DND-41 (cell line): Measurements from ENCODE around the gene CCK.

ENCODE experiments used
- EZH2 ChIP-seq: IDR thresholded peaks from 3 replicates; pipeline ENCODE4 v1.6.1; 2012; ENCODE audit warnings: borderline replicate concordance, low read depth, mild to moderate bottlenecking, moderate library complexity, low read length, inconsistent platforms; ENCODE audit not compliant: severe bottlenecking
- TF ChIP-seq, protein P1 (sequence below): IDR thresholded peaks from 2 replicates; pipeline ENCODE4 v1.5.1; 2012; ENCODE audit warnings: borderline replicate concordance, low read length, moderate library complexity, mild to moderate bottlenecking; ENCODE audit not compliant: poor library complexity, severe bottlenecking; ENCODE audit errors: extremely low read depth

DNA sequence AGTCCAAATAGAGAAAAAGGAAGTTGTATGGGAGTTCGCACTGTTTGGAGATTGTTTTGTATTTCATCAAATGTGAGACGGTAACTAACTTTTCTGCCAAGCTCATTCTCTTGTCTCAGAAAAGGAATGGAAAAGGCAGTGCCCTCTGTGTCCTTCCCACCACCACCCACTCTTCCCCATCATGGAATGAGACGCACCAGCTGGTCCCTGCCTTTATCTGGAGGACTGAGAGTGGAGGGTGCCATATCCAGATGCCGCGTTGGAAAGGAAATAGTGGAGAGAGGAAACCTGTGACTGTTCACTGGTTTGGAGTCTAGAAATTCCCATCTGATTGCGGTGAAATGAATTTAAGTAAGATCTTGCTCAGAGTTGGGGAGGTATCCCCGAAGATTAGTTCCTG lies 3.7 kb upstream of the CCK start:
- TF ChIP-seq, protein P1, sequence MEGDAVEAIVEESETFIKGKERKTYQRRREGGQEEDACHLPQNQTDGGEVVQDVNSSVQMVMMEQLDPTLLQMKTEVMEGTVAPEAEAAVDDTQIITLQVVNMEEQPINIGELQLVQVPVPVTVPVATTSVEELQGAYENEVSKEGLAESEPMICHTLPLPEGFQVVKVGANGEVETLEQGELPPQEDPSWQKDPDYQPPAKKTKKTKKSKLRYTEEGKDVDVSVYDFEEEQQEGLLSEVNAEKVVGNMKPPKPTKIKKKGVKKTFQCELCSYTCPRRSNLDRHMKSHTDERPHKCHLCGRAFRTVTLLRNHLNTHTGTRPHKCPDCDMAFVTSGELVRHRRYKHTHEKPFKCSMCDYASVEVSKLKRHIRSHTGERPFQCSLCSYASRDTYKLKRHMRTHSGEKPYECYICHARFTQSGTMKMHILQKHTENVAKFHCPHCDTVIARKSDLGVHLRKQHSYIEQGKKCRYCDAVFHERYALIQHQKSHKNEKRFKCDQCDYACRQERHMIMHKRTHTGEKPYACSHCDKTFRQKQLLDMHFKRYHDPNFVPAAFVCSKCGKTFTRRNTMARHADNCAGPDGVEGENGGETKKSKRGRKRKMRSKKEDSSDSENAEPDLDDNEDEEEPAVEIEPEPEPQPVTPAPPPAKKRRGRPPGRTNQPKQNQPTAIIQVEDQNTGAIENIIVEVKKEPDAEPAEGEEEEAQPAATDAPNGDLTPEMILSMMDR, result no peak
- no peak for TF ChIP-seq EZH2
